ENCODE results near the gene C19orf85. TPM values are rescaled to one million over a fixed set of nuclear protein-coding genes. Genes with fewer than 3 reads are reported as not detected.

The C19orf85 gene
- polyA plus RNA-seq, 2 of the 4 experiments (the other 2 are of a cell fraction) = not detected

DNA sequence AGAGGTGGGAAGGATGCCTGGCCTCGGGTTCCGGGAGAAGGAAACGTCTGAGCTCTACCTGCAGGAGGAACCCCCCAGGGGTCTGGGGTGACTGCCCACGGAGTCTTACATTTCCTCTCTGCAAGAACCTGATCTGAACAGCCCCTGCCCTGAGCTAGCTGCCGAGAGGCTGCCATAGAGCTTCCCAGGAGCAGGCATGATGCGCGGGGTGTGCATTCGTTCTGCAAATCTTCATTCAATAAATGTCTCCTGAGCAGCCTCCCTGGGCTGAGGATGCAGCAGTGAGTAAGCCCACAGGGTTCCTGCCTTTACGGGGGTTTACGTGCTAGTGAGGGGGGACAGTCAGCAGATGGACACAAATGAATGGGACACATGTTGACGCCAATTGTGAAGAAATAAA, 19.9 kb downstream of the C19orf85 start:
- POLR2A ChIA-PET = no interaction called here
- H3K27ac ChIP-seq = no peak overlapping the region
- no peak overlapping the region for H3K4me2 ChIP-seq
- H3K4me1 ChIP-seq = peaks cover 23% of the 10 kb centered on the region
- ATAC-seq = no peak
- 33% methylated on average over 11 of the region's 11 CpGs for WGBS (ENCODE audit: missing lambda C conversion rate)
- no peak overlapping the region for H3K4me3 ChIP-seq
- no peaks in the 10 kb centered on the region for H3K9me3 ChIP-seq
- CTCF ChIA-PET = interaction anchor here (0.5 to 4.7 kb wide), 9 partner anchors 9 to 304 kb away, joined by 3 to 31 read pairs (median 3); no protein-coding TSS in a partner anchor
- DNase-seq (ENCODE audit: low read depth in 1 of 2, low spot score in 1 of 2) = no peak
- FAIRE-seq = no peak
- TF ChIP-seq HOXA7 (CRISPR knock-in tag; IDR thresholded peaks at IDR 0.05) (no peak), NPAS2 (CRISPR knock-in tag; IDR thresholded peaks at IDR 0.05; ENCODE audit: borderline replicate concordance) (no peak), RNF2 (IDR thresholded peaks at IDR 0.05; ENCODE audit: borderline replicate concordance, low read depth) (no peak), CEBPB (IDR thresholded peaks at IDR 0.05) (no peak), POLR2A (IDR thresholded peaks at IDR 0.05; ENCODE audit: low read length) (no peak), ZSCAN20 (CRISPR knock-in tag; IDR thresholded peaks at IDR 0.05) (no peak), EP300 (IDR thresholded peaks at IDR 0.05) (no peak), RARB (CRISPR knock-in tag; IDR thresholded peaks at IDR 0.05) (no peak), ZFP36 (IDR thresholded peaks at IDR 0.05; ENCODE audit: borderline replicate concordance, partially characterized antibody) (no peak), SMC3 (IDR thresholded peaks at IDR 0.05) (no peak), RCOR1 (IDR thresholded peaks at IDR 0.05; ENCODE audit: low read depth, low read length) (no peak), NFE2L2 (conservative IDR thresholded peaks at IDR 0.05; ENCODE audit: low read length) (no peak), FOXS1 (CRISPR knock-in tag; IDR thresholded peaks at IDR 0.05) (no peak)
- TF ChIP-seq, protein P1, sequence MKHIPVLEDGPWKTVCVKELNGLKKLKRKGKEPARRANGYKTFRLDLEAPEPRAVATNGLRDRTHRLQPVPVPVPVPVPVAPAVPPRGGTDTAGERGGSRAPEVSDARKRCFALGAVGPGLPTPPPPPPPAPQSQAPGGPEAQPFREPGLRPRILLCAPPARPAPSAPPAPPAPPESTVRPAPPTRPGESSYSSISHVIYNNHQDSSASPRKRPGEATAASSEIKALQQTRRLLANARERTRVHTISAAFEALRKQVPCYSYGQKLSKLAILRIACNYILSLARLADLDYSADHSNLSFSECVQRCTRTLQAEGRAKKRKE (CRISPR knock-in tag; IDR thresholded peaks at IDR 0.05; ENCODE audit: low read depth) = no peak
- TF ChIP-seq, protein P2, sequence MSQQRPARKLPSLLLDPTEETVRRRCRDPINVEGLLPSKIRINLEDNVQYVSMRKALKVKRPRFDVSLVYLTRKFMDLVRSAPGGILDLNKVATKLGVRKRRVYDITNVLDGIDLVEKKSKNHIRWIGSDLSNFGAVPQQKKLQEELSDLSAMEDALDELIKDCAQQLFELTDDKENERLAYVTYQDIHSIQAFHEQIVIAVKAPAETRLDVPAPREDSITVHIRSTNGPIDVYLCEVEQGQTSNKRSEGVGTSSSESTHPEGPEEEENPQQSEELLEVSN (IDR thresholded peaks at IDR 0.05; ENCODE audit: borderline replicate concordance, low read depth) = no peak
- TF ChIP-seq, protein P3, sequence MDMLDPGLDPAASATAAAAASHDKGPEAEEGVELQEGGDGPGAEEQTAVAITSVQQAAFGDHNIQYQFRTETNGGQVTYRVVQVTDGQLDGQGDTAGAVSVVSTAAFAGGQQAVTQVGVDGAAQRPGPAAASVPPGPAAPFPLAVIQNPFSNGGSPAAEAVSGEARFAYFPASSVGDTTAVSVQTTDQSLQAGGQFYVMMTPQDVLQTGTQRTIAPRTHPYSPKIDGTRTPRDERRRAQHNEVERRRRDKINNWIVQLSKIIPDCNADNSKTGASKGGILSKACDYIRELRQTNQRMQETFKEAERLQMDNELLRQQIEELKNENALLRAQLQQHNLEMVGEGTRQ (IDR thresholded peaks at IDR 0.05) = no peak
- TF ChIP-seq, protein P4, sequence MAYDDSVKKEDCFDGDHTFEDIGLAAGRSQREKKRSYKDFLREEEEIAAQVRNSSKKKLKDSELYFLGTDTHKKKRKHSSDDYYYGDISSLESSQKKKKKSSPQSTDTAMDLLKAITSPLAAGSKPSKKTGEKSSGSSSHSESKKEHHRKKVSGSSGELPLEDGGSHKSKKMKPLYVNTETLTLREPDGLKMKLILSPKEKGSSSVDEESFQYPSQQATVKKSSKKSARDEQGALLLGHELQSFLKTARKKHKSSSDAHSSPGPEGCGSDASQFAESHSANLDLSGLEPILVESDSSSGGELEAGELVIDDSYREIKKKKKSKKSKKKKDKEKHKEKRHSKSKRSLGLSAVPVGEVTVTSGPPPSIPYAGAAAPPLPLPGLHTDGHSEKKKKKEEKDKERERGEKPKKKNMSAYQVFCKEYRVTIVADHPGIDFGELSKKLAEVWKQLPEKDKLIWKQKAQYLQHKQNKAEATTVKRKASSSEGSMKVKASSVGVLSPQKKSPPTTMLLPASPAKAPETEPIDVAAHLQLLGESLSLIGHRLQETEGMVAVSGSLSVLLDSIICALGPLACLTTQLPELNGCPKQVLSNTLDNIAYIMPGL (CRISPR knock-in tag; IDR thresholded peaks at IDR 0.05; ENCODE audit: borderline replicate concordance) = no peak
- TF ChIP-seq, protein P5, sequence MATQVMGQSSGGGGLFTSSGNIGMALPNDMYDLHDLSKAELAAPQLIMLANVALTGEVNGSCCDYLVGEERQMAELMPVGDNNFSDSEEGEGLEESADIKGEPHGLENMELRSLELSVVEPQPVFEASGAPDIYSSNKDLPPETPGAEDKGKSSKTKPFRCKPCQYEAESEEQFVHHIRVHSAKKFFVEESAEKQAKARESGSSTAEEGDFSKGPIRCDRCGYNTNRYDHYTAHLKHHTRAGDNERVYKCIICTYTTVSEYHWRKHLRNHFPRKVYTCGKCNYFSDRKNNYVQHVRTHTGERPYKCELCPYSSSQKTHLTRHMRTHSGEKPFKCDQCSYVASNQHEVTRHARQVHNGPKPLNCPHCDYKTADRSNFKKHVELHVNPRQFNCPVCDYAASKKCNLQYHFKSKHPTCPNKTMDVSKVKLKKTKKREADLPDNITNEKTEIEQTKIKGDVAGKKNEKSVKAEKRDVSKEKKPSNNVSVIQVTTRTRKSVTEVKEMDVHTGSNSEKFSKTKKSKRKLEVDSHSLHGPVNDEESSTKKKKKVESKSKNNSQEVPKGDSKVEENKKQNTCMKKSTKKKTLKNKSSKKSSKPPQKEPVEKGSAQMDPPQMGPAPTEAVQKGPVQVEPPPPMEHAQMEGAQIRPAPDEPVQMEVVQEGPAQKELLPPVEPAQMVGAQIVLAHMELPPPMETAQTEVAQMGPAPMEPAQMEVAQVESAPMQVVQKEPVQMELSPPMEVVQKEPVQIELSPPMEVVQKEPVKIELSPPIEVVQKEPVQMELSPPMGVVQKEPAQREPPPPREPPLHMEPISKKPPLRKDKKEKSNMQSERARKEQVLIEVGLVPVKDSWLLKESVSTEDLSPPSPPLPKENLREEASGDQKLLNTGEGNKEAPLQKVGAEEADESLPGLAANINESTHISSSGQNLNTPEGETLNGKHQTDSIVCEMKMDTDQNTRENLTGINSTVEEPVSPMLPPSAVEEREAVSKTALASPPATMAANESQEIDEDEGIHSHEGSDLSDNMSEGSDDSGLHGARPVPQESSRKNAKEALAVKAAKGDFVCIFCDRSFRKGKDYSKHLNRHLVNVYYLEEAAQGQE (IDR thresholded peaks at IDR 0.05) = no peak
